SK-N-SH (cell line): ENCODE data around the gene RBM47. TPM values are rescaled to one million over a fixed set of nuclear protein-coding genes. Genes with fewer than 3 reads are reported as not detected.

ENCODE experiments used
- CTCF ChIA-PET: fragments of 300-600, 350-600 bp; formaldehyde crosslinking; extraction: SDS; loops from one replicate; lab custom pipeline; 2021; lab: Yijun Ruan, JAX
- POLR2A ChIA-PET: fragments of 350-600 bp; sonication (Branson Sonifier 250); formaldehyde crosslinking; extraction: SDS; loops from one replicate; lab custom pipeline; 2020; ENCODE audit warnings: antibody characterized with exemption, inconsistent platforms; lab: Yijun Ruan, JAX
- DNase-seq: peaks from one replicate; pipeline ENCODE4 v3.0.0; 2012
- H2AFZ ChIP-seq: fragments of 200-600 bp; sonication (generic); 2 replicates; pipeline ENCODE4 v1.8.1; 2016; ENCODE audit warnings: antibody characterized with exemption, mild to moderate bottlenecking, low read depth
- H3F3A ChIP-seq: fragments of 200-600 bp; sonication (generic); replicated peaks from 2 replicates; pipeline ENCODE3; 2016; ENCODE audit warnings: antibody characterized with exemption, mild to moderate bottlenecking; ENCODE audit not compliant: insufficient read depth
- H3K27ac ChIP-seq, 2 experiments: fragments of 200-500 bp in 1 of 2; fragments of 200-600 bp in 1 of 2; sonication (Bioruptor generic) in 1 of 2; sonication (generic), shearing (Covaris generic) in 1 of 2; 2 replicates each; pipeline versions ENCODE4 v1.5.1 to v1.6.1; 2014 to 2016; ENCODE audit warnings: low read depth in 2 of 2, inconsistent platforms in 1 of 2, low read length in 1 of 2, mild to moderate bottlenecking in 1 of 2, mixed read lengths in 1 of 2
- H3K27me3 ChIP-seq: fragments of 200-600 bp; sonication (generic), shearing (Covaris generic); 2 replicates; pipeline ENCODE4 v1.6.1; 2016; ENCODE audit warnings: mixed run types; ENCODE audit not compliant: insufficient read depth
- H3K36me3 ChIP-seq, 2 experiments: fragments of 200-500 bp in 1 of 2; fragments of 200-600 bp in 1 of 2; sonication (Bioruptor generic) in 1 of 2; sonication (generic) in 1 of 2; replicated peaks in 1 of 2; 2 replicates each; pipeline versions ENCODE3 to v1.5.1; 2014 to 2016; ENCODE audit warnings: low read length in 1 of 2, mild to moderate bottlenecking in 1 of 2; ENCODE audit not compliant: insufficient read depth in 2 of 2, control insufficient read depth in 1 of 2
- H3K4me1 ChIP-seq, 2 experiments: fragments of 200-500 bp in 1 of 2; fragments of 200-600 bp in 1 of 2; sonication (Bioruptor generic) in 1 of 2; sonication (generic), shearing (Covaris generic) in 1 of 2; 2 replicates each; pipeline versions ENCODE4 v1.5.1 to v1.6.1; 2014 to 2016; ENCODE audit warnings: low read depth in 1 of 2, low read length in 1 of 2, mixed run types in 1 of 2; ENCODE audit not compliant: insufficient read depth in 2 of 2, control insufficient read depth in 1 of 2
- H3K4me2 ChIP-seq: fragments of 200-600 bp; sonication (generic), shearing (Covaris generic); 2 replicates; pipeline ENCODE4 v1.6.1; 2017; ENCODE audit warnings: mixed run types
- H3K4me3 ChIP-seq, 2 experiments: fragments of 200-500 bp in 1 of 2; fragments of 200-600 bp in 1 of 2; sonication (Bioruptor generic) in 1 of 2; sonication (generic), shearing (Covaris generic) in 1 of 2; 2 replicates each; pipeline versions ENCODE4 v1.5.1 to v1.8.1; 2014 to 2016; ENCODE audit warnings: low read depth in 2 of 2, inconsistent platforms in 1 of 2, low read length in 1 of 2, mild to moderate bottlenecking in 1 of 2, mixed read lengths in 1 of 2, moderate library complexity in 1 of 2
- H3K79me2 ChIP-seq: fragments of 200-600 bp; sonication (generic); 2 replicates; pipeline ENCODE4 v1.8.1; 2017; ENCODE audit warnings: mild to moderate bottlenecking; ENCODE audit not compliant: insufficient read depth
- H3K9ac ChIP-seq: fragments of 200-600 bp; sonication (generic); 2 replicates; pipeline ENCODE4 v1.6.1; 2017; ENCODE audit warnings: mixed run types
- H3K9me2 ChIP-seq: fragments of 200-600 bp; sonication (generic); 2 replicates; pipeline ENCODE4 v1.6.1; 2017; ENCODE audit warnings: mixed run types
- H3K9me3 ChIP-seq: fragments of 200-600 bp; sonication (generic); 2 replicates; pipeline ENCODE4 v1.6.1; 2017; ENCODE audit warnings: mixed run types, mild to moderate bottlenecking, moderate library complexity
- H4K20me1 ChIP-seq: fragments of 200-600 bp; sonication (generic); 2 replicates; pipeline ENCODE4 v1.6.1; 2017; ENCODE audit warnings: mild to moderate bottlenecking, mixed run types; ENCODE audit not compliant: insufficient read depth
- EP300 ChIP-seq, 2 experiments: IDR thresholded peaks; 2 replicates each; pipeline versions ENCODE4 v1.4.0 to v1.6.1; 2012; ENCODE audit warnings: borderline replicate concordance in 1 of 2, low read depth in 1 of 2, low read length in 1 of 2
- FOXM1 ChIP-seq: IDR thresholded peaks from 2 replicates; pipeline ENCODE4 v1.4.0; 2012; ENCODE audit warnings: low read depth, mild to moderate bottlenecking
- MEF2A ChIP-seq: IDR thresholded peaks from 2 replicates; pipeline ENCODE4 v1.4.0; 2012; ENCODE audit warnings: low read depth, borderline replicate concordance
- MXI1 ChIP-seq: IDR thresholded peaks from 2 replicates; pipeline ENCODE4 v1.6.1; 2012; ENCODE audit warnings: mild to moderate bottlenecking, low read depth, low read length, improper control_type of control experiment
- NRF1 ChIP-seq: IDR thresholded peaks from 2 replicates; pipeline ENCODE4 v1.6.1; 2012; ENCODE audit warnings: low read depth, mild to moderate bottlenecking, low read length
- RAD21 ChIP-seq: IDR thresholded peaks from 2 replicates; pipeline ENCODE4 v1.6.1; 2012; ENCODE audit warnings: mild to moderate bottlenecking, low read length
- RXRA ChIP-seq: IDR thresholded peaks from 2 replicates; pipeline ENCODE4 v1.4.0; 2012; ENCODE audit warnings: low read depth, mild to moderate bottlenecking, borderline replicate concordance
- TCF12 ChIP-seq: IDR thresholded peaks from 2 replicates; pipeline ENCODE4 v1.4.0; 2012
- TEAD4 ChIP-seq: IDR thresholded peaks from 2 replicates; pipeline ENCODE4 v1.4.0; 2012; ENCODE audit warnings: mild to moderate bottlenecking, borderline replicate concordance; ENCODE audit not compliant: insufficient read depth
- USF2 ChIP-seq: fragments of 150-350 bp; IDR thresholded peaks from 2 replicates; pipeline ENCODE4 v1.6.1; 2017; ENCODE audit warnings: antibody characterized with exemption, low read length, low read depth, borderline replicate concordance
- ZBTB33 ChIP-seq: IDR thresholded peaks from 2 replicates; pipeline ENCODE4 v1.4.0; 2012; ENCODE audit warnings: low read depth, borderline replicate concordance
- WGBS: methylation state at CpG from one replicate; pipeline ENCODE4 v1.1.6; 2017; ENCODE audit warnings: low lambda C conversion rate; 5-methylcytosine and 5-hydroxymethylcytosine counted together
- polyA plus RNA-seq, 3 experiments: library from polyadenylated mRNA; depleted of rRNA; stranded (reverse); fragments of >200 nt; gene quantifications; 2 replicates each; pipeline ENCODE4 v1.2.3, GENCODE V29; 2012
- TF ChIP-seq, protein P1 (sequence below): IDR thresholded peaks from 2 replicates; pipeline ENCODE4 v1.4.0; 2012; ENCODE audit warnings: low read depth
- TF ChIP-seq, protein P2 (sequence below): fragments of 200-600 bp; sonication (generic); IDR thresholded peaks from 2 replicates; pipeline ENCODE4 v1.6.1; 2017; ENCODE audit warnings: antibody characterized with exemption, mild to moderate bottlenecking, moderate library complexity
- TF ChIP-seq, protein P3 (sequence below): fragments of 150-350 bp; IDR thresholded peaks from 2 replicates; pipeline ENCODE4 v1.6.1; 2016; ENCODE audit warnings: mild to moderate bottlenecking, low read depth, low read length

The RBM47 gene
- polyA plus RNA-seq, 1 of the 3 experiments (the other 2 are of a cell fraction) = 6.8 TPM

GRCh38 chr4:40544221-40544620 lies 85.4 kb downstream of the RBM47 start:
- H3F3A ChIP-seq = peaks cover 5% of the 10 kb centered on the region
- no peaks in the 10 kb centered on the region for H4K20me1 ChIP-seq
- H3K4me2 ChIP-seq = no peak overlapping the region
- H3K9ac ChIP-seq = no peak overlapping the region
- ChIA-PET CTCF (no interaction called here), POLR2A (no interaction called here)
- no peak overlapping the region for H3K4me3 ChIP-seq
- no peak overlapping the region for H2AFZ ChIP-seq
- H3K36me3 ChIP-seq = no peaks in the 10 kb centered on the region
- DNase-seq = no peak
- H3K27ac ChIP-seq = no peak overlapping the region
- no peaks in the 10 kb centered on the region for H3K9me3 ChIP-seq
- H3K4me1 ChIP-seq = no peaks in the 10 kb centered on the region; a peak in 1 of 4 replicates
- TF ChIP-seq, protein P1, sequence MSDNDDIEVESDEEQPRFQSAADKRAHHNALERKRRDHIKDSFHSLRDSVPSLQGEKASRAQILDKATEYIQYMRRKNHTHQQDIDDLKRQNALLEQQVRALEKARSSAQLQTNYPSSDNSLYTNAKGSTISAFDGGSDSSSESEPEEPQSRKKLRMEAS = no peak
- TF ChIP-seq MEF2A = no peak
- no peak for TF ChIP-seq RAD21
- TF ChIP-seq MXI1 = no peak
- no peak for TF ChIP-seq RXRA
- TF ChIP-seq, protein P2, sequence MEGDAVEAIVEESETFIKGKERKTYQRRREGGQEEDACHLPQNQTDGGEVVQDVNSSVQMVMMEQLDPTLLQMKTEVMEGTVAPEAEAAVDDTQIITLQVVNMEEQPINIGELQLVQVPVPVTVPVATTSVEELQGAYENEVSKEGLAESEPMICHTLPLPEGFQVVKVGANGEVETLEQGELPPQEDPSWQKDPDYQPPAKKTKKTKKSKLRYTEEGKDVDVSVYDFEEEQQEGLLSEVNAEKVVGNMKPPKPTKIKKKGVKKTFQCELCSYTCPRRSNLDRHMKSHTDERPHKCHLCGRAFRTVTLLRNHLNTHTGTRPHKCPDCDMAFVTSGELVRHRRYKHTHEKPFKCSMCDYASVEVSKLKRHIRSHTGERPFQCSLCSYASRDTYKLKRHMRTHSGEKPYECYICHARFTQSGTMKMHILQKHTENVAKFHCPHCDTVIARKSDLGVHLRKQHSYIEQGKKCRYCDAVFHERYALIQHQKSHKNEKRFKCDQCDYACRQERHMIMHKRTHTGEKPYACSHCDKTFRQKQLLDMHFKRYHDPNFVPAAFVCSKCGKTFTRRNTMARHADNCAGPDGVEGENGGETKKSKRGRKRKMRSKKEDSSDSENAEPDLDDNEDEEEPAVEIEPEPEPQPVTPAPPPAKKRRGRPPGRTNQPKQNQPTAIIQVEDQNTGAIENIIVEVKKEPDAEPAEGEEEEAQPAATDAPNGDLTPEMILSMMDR = no peak
- no peak for TF ChIP-seq USF2
- no peak for TF ChIP-seq NRF1
- TF ChIP-seq, protein P3, sequence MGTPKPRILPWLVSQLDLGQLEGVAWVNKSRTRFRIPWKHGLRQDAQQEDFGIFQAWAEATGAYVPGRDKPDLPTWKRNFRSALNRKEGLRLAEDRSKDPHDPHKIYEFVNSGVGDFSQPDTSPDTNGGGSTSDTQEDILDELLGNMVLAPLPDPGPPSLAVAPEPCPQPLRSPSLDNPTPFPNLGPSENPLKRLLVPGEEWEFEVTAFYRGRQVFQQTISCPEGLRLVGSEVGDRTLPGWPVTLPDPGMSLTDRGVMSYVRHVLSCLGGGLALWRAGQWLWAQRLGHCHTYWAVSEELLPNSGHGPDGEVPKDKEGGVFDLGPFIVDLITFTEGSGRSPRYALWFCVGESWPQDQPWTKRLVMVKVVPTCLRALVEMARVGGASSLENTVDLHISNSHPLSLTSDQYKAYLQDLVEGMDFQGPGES = no peak
- no peak for TF ChIP-seq ZBTB33
- TF ChIP-seq EP300 (IDR thresholded peaks at IDR 0.05; ENCODE audit: borderline replicate concordance in 1 of 2, low read depth in 1 of 2, low read length in 1 of 2) = no peak
- no peak for TF ChIP-seq FOXM1
- no peak for TF ChIP-seq TEAD4
- no peak for TF ChIP-seq TCF12
- WGBS = 92% methylated on average over 7 of the region's 7 CpGs
- H3K27me3 ChIP-seq = no peaks in the 10 kb centered on the region
- H3K9me2 ChIP-seq = no peaks in the 10 kb centered on the region
- H3K79me2 ChIP-seq = no peaks in the 10 kb centered on the region
